NCI-H524 treated with DMSO at 0.1 percent for 48 hours (cell line): Measurements from ENCODE around the gene ABI3.

Experiments
- DNase-seq: peaks from one replicate; lab custom pipeline; 2025; lab: John Stamatoyannopoulos, UW

Gene ABI3

DNA sequence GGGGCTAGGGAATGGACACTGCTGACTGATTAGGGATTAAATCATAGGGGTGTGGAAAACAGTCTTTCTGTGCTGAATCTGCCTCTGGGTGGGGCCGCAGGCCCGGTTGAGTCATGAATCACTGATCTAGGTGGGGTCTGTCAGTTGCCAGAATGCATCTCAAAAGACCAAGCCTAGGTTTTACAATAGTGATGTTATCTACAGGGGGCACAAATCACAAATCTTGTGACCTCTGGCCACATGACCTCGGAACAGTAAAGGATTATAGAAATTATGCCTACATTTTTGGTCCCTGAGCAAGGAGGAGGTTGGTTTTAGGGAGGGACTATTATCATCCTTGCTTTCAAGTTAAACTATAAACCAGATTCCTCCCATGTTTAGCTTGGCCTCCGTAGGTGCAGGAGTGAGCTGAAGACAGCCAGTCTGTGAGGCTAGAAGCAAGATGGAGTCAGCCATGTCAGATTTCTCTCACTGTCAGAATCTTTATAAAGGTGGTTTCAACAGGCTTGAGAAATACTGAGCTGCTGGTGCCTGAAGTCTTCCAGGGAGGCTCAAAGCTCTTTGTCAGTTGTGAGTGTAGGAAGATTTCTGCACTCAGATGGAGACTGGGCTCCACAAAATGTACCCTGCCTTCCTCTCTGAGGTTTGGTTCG, 13.0 kb upstream of the ABI3 start:
- no peak for DNase-seq

DNA sequence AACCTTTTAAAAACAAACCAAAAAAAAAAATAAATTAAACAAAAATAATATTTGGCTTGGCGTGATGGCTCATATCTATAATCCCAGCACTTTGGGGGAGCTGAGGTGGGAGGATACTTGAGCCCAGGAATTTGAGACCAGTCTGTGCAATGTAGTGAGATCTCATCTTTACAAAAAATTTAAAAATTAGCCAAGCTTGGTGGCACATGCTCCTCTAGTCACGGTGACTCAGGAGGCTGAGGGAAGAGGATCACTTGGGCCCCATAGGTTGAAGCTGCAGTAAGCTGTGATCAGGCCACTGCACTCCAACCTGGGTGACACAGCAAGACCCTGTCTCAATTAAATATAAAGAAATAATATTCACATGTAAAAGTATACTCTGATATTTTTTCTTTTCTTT, 12.3 kb upstream of the ABI3 start:
- no peak for DNase-seq

DNA sequence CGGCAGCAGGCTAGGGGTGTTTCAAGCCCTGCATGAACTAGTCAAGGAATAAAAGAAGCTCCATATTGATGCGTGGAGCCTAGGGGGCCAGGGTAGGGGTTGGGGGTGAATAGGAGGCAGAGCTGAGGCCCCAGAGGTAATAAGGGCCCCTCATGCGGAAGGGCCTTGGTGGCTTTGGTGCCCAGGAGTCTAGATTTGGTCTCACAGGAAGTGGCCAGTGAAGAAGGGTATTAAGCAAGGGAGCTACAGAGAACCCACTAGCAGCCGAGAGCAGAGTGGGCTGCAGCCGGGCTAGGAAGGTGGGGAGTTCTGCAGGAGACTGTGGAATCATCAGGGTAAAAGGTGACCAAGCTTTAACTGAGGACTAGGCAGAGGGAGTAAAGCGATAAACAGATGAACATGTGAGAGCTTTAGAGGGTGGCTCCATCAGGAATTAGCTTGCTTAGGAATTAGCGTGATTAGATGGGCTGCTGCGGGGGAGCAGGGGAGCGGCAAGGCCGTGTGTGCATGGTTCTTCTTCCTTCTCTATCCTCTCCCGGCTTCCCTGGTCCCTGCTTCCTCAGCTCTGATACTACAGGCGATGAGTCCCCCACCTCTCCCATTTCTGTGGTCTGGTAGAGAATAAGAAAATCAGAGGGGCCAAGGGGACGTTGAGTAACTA, 10.0 kb upstream of the ABI3 start:
- no peak for DNase-seq

DNA sequence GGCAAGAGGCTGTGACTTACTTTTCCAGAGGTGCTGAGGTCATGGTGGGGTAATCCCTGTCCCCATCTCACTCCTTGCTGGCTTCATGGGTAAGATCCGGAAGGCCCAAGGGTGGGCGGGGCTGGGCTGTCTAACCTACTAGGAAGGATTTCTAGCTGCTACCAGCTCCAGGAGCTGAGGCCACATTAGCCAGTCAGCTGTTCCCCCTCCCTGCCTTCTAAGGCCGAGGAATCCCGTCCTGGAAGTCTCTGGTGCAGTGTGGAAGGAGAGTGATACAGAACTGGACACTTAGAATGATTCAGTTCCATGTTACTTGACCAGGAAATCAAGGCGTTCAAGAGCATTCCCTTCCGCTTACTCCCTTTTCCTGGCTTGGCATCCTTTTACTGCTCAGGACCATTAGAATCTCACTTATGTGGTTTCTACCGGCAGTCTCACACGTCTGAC, 9.0 kb upstream of the ABI3 start:
- DNase-seq, result no peak

DNA sequence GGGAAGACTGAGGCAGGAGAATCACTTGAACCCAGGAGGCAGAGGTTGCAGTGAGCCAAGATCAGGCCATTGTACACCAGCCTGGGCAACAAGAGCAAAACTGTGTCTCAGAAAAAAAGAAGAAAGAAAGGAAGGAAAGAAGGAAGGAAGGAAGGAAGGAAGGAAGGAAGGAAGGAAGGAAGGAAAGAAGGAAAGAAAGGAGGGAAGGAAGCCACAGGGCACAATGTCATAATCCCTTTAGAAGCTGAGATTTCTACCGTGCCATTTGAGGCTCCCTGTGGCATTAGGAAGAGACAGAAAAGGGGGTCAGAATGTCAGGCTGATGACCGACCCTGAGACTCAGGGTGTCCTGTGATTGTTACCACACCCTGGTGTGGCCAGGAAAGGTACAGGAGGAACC, 6.7 kb upstream of the ABI3 start:
- DNase-seq, result no peak

DNA sequence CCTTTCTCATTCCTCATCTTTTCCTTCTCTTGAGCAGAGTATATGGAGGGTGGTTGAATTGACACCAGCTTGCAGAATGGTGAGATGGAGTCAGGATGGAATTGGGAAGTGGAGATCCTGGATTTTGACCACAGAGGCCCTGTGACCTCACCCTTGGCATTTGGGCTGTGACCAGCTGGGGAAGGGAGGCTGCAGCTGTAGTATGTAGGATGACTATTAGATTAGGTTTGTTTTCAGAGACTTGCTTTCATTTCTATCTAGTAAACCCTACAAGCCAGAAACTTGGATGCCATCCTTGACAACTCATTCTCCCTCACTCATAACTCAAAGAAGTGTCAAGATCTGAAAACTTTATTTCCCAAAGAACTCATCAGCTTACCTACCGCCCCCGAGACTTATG, 6.0 kb upstream of the ABI3 start:
- no peak for DNase-seq

DNA sequence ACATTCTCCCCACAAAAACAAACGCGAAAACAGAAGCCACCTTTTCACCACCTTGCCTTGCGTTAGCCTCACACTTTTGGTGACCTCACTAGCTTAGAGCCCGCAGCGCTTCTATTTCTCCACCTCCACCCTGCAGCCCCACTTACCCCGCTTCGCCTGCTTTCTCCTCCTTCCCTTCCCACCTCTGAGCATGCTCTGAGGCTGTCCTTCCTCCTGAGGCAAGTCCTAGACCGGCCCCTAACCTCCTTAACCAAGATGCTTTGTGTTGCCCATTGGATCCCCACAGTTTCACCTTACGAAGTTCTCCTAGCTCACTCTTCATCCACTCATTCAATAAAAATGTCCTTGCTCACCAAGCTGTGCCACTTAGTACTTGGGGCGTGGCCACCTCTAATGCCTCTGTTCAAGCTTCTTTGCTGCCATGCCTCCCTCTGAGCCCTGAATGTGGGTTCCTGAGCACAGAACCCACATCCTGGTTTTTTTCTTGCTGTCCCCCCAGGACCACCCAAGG, 1.4 kb upstream of the ABI3 start:
- DNase-seq, result no peak

DNA sequence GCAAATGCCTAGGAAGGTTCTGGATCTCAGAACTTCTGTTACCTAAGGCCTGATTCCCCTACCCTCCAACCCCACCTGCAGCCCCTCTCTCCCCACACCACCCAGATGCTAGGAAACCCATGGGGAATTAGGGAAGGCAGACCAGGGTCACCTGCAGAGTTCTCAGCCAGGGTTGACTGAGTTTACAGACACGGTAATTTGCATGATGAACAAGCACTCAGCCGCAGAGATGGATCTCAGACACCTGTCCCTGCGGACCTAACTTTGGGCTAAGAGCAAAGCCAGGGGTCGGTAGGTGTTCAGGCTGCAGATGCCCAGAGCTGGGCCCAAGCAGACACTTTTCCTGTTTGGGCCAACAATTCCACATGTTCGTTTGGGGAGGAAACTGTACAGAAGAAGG, 2.9 kb downstream of the ABI3 start:
- DNase-seq, result no peak

DNA sequence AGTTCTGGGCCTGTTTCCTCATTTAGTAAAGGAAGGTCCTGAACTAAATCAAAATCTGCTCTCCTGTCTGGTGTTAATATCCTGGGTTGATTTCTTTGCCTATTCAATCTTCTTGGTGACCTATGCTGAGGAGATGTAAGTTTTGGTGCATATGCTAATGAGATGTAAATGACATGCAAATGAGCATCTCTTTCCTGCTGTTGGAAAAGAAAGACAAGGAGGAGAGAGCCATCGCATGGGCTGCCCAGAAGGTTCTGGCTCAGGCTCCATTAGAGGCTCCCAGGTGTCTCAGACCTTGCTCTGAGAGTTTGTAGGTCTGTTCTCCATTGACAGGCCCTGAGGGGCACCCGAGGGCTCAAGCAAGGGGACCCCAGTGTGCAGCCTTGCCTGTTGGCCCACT, 3.3 kb downstream of the ABI3 start:
- no peak for DNase-seq

DNA sequence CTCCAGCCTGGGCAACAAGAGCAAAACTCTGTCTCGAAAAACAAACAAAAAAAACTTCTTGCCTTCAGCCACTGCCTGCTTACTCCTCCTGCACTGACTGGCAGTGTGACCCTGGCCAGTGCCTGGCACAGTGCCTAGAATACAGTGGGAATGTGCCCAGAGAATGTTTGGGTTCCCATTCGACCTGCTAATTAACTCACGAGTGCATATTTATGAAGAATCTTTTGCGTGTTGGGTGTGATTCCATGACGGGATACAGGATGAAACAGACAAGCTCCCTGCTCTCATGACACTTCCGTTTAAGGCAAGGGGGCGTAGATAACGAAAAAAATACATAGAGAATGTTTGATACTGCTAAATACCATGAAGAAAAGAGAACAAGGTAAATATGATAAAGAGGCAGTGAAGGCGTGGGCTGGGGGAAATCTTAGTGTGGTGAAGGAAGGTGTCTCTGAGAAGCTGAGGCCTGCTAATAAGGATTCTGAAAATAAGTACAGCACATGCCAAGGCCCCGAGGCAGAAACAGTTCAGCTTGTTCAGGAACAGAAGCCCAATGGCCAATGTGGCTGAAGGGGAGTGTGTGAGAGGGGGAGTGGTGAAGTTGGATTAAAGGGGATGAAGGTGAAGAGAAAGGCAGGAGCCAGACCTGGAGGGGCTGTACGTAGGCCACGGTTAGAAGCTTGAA, 4.3 kb downstream of the ABI3 start:
- DNase-seq, result no peak

DNA sequence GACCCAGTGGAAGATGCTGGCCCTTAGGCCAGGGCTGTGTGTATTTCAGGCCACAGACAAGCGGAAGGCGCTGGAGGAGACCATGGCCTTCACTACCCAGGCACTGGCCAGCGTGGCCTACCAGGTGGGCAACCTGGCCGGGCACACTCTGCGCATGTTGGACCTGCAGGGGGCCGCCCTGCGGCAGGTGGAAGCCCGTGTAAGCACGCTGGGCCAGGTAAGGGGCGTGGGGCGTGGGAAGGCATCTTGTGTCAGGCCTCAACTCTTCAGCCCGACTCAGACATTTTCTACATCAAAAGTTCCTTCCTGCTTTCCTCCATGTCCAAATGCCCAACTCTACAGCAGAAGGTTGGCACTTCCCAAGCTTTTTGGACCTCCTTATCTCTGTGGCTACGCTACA, 6.0 kb downstream of the ABI3 start:
- no peak for DNase-seq

DNA sequence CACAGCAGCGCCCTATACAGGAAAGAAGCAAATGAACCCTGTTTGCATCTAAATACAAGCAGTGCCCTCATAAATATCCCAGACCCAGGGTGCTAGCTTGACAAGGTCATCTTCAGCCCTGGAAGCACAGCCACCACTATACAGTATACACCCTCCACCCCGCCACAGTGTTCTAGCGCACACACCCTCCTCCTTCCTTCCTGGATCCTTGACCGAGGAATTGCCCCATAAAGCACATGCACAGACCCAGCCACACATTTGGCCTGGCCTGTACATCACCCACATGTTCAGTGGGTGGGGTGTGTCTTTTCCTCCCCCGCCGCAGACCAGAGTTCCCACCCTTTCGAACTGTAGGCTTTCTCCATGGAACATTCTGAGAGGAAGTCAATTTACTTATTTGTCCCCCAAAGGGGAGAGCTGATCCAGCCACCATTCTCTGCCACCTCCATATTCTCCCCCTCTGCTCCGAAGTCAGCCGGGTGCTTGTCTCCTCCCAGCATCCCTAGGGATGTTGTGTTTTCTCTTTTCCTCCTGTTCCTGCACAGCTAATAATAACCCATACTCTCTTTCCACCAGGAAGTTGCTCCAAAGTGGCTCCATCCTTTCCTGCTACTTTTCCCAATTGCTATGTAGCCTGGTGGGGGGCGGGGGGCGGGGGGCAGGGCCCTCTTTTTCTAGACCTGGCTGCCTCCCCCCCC, 6.6 kb downstream of the ABI3 start:
- no peak for DNase-seq

DNA sequence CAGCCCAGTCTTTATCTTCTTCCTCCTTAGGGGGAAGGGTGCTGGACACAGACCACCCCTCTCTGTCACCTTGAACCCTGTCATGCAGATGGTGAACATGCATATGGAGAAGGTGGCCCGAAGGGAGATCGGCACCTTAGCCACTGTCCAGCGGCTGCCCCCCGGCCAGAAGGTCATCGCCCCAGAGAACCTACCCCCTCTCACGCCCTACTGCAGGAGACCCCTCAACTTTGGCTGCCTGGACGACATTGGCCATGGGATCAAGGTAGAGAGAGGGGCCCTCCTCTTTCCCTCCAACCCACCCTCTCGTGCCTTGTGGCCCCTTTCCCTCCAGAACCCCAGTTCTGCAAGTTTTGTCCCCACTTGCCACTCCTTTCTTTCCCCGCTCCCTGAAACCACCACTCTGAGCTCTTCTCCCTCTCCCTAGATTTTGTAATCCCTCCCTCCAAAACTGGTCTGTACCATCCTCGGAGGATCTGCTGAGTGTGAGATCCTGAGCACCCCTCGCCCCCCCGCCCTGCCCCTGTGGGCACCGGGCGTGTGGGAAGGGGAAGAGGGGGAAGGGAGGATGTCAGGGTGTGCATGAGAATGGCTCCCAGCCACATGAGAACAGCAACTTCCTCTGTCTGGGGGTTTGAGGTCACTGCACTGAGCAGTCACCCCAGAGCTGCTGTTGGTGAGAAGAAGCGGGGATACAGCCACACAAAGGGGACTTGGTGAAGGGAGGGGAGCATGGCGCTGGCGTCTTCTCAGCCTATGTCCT, 7.3 kb downstream of the ABI3 start:
- no peak for DNase-seq

DNA sequence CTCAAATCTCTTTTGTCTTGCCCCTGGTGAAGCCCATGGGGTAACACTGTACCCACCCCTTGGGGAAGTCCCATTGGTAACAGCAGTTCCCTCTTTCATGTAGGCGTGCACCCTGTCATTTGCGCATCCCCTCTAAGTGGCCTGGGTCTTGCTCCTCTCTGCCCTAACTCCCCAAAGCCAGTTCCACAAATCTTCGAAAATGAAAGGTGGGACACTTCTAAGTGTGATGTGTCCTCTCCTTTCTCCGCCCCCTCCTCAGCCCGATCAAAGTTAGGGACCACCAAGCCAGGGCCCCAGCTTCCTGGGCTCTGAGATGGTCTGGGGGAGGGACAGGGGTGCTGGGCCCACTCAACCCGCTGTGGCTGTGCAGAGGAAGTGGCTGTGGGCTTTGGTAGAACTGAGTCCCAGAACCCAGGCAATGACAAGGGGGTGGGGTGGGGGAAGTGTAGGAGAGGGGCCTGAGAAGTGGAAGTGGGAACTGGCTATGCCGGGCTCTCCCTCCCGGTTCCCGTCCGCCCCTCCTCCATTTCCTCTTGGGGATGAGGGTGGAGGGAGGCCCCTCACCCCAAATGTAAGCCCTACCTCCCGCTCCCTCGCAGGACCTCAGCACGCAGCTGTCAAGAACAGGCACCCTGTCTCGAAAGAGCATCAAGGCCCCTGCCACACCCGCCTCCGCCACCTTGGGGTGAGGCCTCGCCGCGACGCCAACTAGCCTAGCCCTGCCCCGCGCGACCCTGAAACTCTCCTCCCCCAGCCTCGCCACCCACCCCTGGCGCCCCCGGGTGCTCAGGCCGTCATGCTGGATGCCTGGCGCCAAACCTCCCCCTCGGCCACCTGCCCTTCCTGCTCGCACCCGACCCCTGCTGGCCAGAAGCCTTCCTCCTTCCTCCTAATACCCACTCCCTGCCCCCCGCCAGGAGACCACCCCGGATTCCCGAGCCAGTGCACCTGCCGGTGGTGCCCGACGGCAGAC, 8.7 kb downstream of the ABI3 start:
- no peak for DNase-seq

DNA sequence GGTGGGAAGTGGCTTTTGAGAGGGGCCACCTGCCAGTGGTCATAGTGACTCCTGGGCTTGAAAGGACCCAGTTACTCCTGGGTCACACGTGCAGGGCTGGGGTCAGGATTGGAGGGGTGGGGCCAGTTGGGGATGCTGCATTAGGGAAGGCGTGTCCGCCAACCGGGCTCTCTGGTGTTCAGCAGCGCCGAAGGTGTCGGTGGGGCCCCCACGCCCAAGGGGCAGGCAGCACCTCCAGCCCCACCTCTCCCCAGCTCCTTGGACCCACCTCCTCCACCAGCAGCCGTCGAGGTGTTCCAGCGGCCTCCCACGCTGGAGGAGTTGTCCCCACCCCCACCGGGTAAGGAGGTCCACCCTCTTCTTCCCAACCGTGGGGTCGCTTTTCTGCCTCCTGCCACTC, 9.5 kb downstream of the ABI3 start:
- no peak for DNase-seq

DNA sequence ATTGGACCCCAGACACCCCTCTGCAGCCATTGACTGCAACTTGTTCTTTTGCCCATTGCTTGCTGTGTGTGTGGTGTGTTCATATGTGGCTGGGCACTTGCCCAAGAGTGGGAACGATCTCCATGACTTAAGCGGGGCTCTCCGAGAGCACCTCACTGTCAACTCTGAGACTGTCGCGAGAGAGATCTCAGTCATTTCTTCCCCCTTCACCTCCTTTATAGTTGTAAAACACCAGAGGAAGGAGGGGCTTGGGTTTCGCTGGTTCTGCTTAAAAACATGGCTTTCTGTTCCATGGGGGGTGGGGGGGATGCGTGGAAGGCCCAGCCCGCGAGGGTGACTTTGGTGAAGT, 12.6 kb downstream of the ABI3 start:
- no peak for DNase-seq

DNA sequence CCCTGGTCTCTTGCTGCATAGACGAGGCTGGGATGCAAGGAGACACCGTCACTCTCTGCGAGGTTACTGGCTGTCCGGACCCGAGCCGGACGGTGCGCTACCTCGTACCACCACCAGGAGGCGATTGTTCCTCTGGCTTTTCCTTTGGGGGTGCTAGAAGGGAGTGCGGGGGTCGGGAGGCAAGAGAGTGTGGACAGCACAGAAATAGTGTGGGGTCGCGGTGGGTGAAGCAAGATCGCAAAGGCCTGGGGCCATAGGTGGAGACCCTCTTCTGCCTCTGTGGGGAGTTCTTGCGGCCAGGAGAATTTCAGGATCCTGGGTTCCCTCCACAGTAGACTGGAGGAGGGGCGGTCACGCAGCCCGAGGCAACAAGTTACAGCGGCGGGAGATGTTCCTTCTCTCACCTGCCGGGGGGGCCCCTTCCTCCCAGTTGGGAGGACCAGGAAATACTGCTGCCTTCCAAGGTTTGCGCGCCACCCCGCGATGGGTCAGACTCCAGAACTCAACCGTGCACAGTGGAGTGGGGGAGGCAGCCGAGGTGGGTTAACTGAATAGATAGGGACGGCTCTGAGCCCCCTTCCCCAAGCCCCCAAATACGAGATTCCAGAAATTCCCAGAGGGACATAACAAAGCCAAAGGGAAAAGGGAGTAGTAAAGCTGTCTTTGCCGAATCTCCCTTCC, 13.2 kb downstream of the ABI3 start:
- no peak for DNase-seq

DNA sequence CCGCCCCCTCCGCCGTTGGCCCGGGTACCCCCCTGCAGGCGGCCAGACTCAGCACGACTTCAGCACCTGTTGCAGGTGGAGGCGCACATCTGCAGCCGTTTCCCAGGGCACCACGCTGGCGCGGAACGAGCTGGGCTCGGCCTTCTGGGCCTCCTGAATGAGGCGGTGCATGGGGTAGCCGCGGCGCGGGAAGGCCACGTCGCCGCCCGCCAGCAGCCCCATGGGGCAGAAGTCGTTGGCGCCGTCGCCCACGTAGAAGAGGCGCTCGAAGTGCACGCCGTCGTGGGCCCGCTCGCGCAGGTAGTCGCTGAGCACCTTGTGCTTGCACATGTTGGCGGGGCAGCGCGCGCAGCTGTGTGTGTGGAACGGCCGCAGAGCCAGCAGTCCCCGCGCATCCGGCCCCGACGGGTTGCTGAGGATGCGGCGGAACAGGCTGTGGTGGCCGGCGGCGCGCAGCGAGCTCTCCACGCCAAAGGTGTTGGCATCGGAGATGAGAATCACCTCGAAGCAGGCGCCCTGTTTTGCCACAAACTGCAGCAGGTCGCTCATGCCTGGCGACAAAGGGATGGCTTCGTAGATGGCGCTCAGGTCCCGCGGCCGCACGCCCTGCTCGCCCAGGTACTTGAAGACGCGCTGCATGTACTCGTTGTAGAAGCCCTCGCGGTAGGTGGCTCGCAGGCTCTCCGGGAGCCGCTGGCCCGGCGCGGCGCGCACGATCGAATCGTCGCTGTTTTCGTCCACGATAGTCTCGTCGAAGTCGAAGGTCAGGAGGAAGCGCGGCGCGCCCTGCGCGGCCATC, 13.9 kb downstream of the ABI3 start:
- DNase-seq, result no peak

DNA sequence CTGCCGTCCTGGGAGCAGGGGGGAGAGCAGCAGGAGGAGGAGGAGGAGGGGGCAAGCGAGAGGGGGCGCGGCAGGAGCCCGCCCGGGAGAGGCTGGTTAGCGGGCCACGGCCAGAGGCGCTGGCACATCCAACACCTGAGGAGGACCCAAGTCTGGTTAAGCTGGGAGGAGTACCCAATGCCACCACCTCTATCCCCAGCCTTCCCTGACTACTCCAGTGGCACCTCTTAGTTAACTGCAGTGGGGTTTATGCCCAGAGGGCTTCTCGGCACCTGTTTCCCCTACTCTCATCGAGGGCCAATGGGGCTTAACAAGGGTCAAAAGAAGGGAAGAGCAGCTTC, 14.5 kb downstream of the ABI3 start:
- DNase-seq, result no peak
